GM08714 (cell line): Measurements from ENCODE around the gene CD79A.

Experiments used
- H3K4me3 ChIP-seq: fragments of 200-500 bp; sonication (Bioruptor generic); 2 replicates; pipeline ENCODE4 v1.5.1; 2014; ENCODE audit warnings: mild to moderate bottlenecking, low read length, inconsistent platforms
- ZNF274 ChIP-seq: IDR thresholded peaks from 2 replicates; pipeline ENCODE4 v1.6.1; 2012; ENCODE audit warnings: mild to moderate bottlenecking, low read depth, low read length

CD79A gene

DNA sequence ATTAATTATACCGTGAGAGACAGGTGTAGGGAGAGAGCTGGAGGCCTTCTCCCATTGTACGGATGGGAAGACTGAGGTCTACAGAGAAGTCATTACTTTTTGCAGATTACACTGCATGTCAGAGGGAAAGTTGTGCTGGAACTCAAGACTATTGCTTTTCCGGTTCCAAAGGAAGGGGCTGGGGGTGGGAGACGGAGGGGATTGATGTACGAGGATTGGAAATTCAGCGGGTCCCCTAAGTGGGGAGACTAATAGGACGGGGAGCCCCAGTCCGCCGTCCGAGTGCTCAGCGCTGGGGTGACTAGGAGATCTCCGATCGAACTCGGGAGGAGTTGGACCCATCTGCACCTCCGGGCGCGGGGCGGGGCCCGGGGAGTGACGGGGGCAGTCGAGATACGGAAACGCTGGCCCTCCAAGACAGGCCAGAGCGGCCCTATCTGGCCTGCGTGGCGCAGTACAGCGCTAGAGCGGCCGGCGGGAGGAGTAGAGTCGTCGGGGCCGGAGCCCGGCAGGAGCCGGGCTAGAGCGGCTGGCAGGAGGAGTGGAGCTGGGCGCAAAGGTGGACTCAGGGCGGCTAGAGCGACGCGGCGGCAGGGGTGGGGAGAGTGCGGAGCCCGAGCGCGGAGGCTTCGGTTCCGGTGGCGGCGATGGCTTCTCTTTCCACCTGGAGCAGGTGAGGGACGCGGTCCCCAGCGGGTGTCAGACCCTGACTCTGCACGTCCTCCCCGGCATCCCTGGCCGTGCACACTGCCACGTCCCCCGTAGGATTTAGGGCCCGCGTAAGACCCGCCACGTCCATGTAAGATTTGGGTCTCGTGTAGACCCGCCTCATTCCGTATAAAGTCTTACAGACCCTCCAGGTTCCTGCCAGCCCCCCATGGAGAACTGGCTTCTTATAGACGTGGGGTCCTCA lies 7.0 kb downstream of the CD79A start:
- TF ChIP-seq ZNF274: no peak
- peak overlapping the region; percentile 95 for H3K4me3 ChIP-seq

DNA sequence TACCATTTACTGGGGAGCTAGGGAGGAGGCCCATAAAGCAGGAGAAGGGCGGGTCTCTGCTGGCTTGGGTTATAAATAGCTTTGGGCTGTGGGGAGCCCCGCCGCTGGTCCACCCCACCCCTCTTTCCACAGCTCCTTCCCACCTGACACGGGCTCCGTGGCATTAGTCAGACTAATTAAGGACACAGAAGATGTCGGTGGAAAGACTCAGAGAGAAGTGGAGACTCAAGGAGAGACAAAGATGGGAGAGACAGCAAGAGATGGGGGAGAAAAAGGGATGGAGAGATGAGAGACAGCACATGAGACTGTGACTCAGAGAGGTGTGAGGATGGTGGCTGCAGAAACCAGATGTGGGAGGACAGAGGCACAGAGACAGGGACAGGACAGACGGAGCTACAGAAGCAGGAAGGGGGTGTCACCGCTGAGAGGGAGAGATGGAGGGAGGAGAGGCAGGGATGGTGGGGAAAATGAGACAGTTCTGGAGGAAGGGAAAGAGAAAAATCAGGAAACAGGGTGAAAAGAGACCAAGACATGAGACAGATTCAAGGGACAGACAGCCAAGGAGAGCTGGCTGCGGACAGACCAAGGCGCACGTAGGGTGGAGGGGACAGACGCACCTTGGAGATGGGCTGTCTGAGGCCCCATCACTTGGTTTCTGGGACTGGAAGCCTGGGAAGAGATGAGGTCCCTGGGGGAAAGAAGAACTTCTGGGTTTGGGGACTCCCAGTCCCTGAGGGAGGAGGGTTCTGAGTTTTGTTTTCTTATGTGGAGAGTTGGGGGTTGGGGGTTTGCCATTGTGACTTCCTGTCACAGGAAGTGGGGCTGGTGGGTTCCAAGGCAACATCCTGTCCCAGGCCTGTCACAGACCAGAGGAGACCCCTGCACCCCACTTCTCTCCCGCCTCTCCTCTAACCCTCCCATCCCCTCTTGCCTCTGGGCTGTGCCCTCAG lies 10.0 kb downstream of the CD79A start:
- H3K4me3 ChIP-seq: peak overlapping the region; percentile 60; the same call in 1 of the 2 replicates
- TF ChIP-seq ZNF274: no peak

DNA sequence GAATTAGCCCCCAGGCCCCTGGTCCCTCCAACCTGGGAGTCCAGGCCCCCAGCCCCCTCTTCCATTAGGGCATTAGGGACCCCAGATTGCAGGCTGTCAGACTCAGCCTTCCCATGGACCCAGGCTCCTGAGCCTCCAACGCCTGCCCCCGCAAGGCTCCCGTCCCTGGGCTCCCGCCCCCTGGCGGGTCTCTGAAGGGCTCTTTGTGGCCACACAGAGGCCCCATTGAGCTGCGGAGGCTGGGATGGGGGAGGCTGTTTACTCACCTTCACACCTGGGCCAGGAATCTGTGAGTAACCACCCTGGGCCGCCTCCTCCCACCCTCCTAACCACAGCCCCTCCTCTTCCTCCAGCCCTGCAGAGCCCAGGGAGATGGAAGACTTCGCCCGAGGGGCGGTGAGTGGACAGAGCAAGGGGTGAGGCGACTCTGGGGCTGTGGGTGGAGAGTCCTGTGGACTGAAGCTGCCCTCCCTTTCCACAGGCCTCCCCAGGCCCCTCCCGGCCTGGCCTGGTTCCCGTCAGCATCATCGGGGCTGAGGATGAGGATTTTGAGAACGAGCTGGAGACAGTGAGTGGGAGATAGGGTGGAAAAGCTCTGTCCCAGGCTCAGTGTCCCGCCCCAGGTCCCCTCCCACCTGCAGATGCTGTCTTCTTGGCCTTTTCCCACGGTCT lies 10.8 kb downstream of the CD79A start:
- no peak for TF ChIP-seq ZNF274
- H3K4me3 ChIP-seq: peak overlapping the region; percentile 60; the same call in 1 of the 2 replicates

DNA sequence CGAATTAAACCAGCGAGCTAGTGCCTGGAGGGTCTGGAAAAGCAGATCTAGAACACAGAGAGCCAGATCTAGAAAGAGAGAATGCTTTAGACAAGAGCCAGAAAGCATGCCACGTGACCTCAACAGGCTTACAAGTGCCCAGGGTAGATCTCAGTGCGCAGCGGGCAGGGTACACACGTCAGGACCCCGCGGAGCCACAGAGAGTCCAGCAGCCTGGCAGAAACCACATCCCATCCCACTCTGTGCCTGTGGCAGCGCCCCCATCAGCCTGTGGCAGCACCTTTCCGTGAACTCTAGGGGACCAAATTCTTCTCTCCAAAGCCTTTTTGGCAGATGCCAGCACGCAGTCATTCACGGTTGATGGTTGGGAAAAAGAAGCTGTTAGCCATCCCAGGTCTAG lies 11.8 kb downstream of the CD79A start:
- H3K4me3 ChIP-seq: no peak overlapping the region
- no peak for TF ChIP-seq ZNF274

DNA sequence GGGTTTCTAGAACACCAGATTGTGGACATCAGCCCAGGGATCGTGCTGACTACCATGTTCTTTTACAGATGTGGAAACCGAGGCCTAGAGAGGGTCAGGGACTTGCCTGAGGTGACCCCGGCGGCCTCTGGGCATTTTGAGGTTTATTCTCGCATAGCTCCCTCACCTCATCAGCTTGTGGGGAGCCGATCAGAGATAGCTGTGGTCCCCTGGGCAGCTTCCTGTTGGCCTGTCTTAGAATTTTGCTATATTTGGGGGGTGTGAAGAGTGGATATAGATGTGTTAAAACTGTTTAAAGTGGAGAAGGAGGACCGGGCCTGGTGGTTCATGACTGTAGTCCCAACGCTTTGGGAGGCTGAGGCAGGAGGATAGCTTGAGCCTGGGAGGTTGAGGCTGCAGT lies 12.8 kb downstream of the CD79A start:
- H3K4me3 ChIP-seq: no peak overlapping the region
- TF ChIP-seq ZNF274: no peak

DNA sequence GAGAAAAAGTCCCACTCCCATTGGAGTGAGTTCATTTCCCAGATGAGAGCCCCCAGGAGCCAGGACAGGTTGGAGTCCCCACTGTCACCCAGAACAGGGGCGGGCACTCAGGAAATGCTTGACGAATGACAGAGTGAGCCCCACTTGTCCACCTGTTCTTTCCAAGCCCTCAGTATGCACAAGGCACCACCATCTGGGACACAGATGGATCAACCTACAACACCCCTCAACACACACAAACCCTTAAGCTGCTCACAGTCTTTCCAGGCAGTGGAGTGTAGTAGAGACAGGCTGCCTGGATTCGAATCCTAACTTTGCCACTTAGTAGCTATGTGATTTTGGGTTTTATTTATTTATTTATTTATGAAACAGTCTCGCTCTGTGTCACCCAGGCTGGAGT lies 13.9 kb downstream of the CD79A start:
- TF ChIP-seq ZNF274: no peak
- H3K4me3 ChIP-seq: no peak overlapping the region

DNA sequence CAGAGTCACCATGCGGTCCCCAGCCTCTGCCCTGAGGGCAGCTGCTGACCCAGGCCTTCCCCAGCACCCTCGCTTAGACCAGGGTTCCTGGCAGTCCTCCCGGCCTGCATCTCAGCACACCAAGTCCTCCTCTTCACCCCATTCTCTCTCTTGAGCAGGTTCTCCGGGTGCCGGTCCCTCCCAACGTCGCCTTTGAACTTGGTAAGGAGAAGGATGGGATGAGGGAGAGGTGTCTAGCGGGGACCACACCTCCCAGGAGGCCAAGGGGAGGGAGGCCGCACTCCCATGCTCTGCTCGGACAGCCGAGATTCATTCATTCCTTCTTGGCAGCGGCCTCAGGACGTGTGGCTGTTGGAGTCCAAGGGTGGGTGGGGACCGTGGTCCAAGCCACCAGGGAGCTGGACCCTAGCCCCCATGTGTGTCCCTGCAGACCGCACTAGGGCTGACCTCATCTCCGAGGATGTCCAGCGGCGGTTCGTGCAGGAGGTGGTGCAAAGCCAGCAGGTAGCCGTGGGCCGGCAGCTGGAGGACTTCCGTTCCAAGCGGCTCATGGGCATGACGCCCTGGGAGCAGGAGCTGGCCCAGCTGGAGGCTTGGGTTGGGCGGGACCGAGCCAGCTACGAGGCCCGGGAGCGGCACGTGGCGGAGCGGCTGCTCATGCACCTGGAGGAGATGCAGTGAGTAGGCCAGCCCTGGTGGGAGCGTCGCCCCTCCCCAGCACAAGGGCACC lies 15.3 kb downstream of the CD79A start:
- TF ChIP-seq ZNF274: no peak

DNA sequence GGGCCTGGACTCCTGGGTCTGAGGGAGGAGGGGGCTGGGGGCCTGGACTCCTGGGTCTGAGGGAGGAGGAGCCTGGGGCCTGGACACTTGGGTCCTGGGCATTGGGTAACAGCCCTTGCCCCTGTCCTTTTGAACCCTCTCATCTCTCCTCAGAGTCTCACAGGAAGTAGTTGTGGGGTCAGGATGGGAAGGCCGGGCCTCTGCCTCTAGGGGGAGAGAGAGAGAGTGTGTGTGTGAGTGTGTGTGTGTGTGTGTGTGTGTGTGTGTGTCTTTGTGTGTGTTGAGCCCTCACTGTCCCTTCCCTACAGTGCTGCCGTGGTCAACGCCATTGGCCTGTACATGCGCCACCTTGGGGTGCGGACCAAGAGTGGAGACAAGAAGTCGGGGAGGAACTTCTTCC lies 16.8 kb downstream of the CD79A start:
- no peak for TF ChIP-seq ZNF274
- H3K4me3 ChIP-seq: no peak overlapping the region

More for the DNA sequence above, 15.3 kb downstream of the CD79A start:
- H3K4me3 ChIP-seq: no peak overlapping the region

DNA sequence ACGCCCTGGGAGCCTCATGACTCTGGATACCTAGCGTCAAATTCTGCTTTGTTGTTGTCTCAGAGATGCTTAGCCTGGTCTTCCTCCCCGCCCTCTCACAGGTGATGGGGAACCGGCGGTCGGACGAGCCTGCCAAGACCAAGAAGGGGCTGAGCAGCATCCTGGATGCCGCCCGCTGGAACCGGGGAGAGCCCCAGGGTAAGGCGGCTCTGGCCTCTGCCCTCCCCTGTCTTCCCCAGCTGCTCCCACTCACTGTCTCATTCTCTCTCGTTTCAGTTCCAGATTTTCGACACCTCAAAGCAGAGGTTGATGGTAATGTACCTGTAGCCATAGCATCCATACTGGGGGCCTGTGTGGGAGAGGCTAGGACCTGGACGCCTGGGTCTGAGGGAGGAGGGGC lies 17.3 kb downstream of the CD79A start:
- TF ChIP-seq ZNF274: no peak
- no peak overlapping the region for H3K4me3 ChIP-seq

DNA sequence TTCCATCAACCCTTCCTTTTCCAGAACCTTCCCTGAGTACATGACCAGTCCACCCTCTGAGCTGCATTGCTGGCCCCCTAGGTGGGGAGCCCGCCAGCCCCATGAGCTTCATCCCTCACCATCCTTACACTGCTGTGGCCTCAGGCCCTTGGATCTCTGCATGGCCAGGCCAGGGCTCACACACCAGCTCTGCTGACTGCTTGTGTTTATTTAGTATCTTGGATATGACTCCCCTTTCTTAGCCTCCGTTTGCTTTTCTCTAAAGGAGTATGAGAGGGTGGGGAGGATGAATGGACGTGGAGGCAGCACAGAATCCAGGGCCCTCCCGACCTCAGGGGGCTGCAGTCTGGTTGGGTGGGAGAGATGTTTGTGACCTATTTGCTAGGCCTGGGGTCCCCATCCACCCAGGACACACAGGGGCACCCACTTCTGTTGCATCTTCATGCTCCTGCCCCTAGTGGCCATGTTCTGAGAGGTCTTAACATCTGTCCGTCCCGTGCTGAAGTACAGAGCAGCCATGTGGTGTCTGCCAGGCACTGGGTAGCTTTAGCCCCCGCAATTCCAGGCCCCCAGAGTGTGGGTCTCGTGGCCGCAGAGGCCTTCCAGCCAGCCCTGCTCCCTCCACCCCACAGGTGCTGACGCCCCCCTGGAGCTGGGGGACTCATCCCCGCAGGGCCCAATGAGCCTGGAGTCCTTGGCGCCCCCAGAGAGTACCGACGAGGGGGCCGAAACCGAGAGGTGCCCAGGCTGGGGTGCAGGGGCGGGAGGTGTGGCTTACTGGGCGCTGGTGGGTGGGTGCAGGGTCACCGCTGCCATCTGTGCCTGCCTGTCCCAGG lies 18.9 kb downstream of the CD79A start:
- no peak for TF ChIP-seq ZNF274
- H3K4me3 ChIP-seq: no peak overlapping the region

DNA sequence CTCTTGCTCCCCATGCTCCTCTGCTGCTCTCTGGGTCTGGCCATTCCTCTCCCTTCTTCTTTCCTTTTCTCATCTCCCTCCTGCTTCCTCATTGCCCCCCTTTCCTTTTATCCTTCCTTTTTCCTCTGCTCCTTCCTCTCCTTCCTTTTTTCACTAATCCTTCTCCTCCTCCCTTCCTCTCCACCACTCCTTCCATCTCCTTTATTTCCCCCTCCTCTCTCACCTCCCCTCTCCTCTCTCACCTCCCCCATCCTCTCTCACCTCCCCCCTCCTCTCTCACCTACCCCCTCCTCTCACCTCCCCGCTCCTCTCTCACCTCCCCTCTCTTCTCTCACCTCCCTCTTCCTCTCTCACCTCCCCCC lies 19.5 kb downstream of the CD79A start:
- no peak overlapping the region for H3K4me3 ChIP-seq
- no peak for TF ChIP-seq ZNF274

DNA sequence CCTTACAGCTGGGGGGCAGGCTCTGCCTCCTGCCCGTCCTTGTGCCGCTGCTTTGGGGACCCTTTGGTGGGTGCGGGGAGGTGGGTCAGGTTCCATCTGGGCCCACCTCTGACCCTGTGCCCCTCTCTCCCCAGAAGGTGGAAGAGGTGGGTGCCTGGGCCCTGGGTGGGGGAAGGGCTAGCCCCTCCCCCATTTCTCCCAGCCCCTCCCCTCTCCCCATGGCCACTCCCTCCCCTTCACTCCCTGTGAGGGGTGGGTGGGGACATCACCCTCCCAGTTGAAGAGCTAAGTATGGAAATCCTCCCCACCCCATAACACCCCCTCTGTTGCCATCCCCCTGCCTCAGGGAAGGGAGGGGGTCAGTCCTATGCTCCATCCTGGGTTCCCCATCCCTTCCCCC lies 20.1 kb downstream of the CD79A start:
- TF ChIP-seq ZNF274: no peak
- no peak overlapping the region for H3K4me3 ChIP-seq

DNA sequence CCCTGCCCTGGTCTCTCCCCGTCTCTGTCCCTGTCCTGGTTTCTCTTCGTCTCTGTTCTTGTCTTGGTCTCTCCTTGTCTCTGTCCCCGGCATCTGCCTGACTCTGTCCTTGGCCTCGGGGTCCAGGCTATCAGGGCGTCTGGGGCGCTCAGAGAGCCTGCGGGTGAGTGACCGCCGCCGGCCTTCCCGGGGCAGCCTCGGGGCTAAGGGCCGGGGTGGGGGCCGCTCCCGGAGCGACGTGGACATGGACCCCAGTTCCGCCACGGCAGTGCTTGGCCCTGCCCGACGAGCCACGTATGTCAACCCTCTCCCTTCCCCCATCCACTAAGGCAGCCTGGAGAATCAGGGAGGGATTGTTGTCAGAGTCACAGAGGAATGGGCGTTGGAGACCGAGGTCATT lies 20.7 kb downstream of the CD79A start:
- H3K4me3 ChIP-seq: no peak overlapping the region
- TF ChIP-seq ZNF274: no peak
